SK-N-SH treated with all-trans-retinoic acid at 6 μM for 48 hours (cell line): Measurements from ENCODE around the gene SHB.

Source experiments
- ATAC-seq: fragments of 200-7000 bp; cut with Tn5 transposase; 3 replicates; pipeline ENCODE4 v1.9.1; 2020; ENCODE audit warnings: mild to moderate bottlenecking, moderate library complexity
- ARNTL ChIP-seq: fragments of 450-650 bp; formaldehyde crosslinking; IDR thresholded peaks from 2 replicates; pipeline ENCODE4 v1.5.0; 2020; ENCODE audit warnings: low read depth, mild to moderate bottlenecking, moderate library complexity, borderline replicate concordance
- BACH2 ChIP-seq: fragments of 250-450 bp; sonication (Bioruptor Pico); IDR thresholded peaks from 2 replicates; pipeline ENCODE4 v1.9.0; 2021; ENCODE audit warnings: mild to moderate bottlenecking, borderline replicate concordance
- CSDC2 ChIP-seq: fragments of 250-450 bp; sonication (Bioruptor Pico); IDR thresholded peaks from 2 replicates; pipeline ENCODE4 v1.5.0; 2020; ENCODE audit warnings: mild to moderate bottlenecking, moderate library complexity
- ESRRG ChIP-seq: fragments of 250-450 bp; sonication (Bioruptor Pico); IDR thresholded peaks from 2 replicates; pipeline ENCODE4 v1.6.1; 2021; ENCODE audit warnings: mild to moderate bottlenecking
- GLIS3 ChIP-seq: fragments of 250-450 bp; sonication (Bioruptor Pico); IDR thresholded peaks from 2 replicates; pipeline ENCODE4 v1.5.0; 2020; ENCODE audit warnings: mild to moderate bottlenecking, moderate library complexity
- OSR1 ChIP-seq: fragments of 250-450 bp; sonication (Bioruptor Pico); IDR thresholded peaks from 2 replicates; pipeline ENCODE4 v1.8.0; 2022; ENCODE audit warnings: moderate library complexity, mild to moderate bottlenecking, inconsistent platforms
- PPARA ChIP-seq: fragments of 250-450 bp; sonication (Bioruptor Pico); IDR thresholded peaks from 2 replicates; pipeline ENCODE4 v1.5.0; 2020; ENCODE audit warnings: mild to moderate bottlenecking, borderline replicate concordance
- RARB ChIP-seq: fragments of 250-450 bp; sonication (Bioruptor Pico); IDR thresholded peaks from 2 replicates; pipeline ENCODE4 v1.8.0; 2021; ENCODE audit warnings: mild to moderate bottlenecking, moderate library complexity
- SNAI2 ChIP-seq: fragments of 250-450 bp; sonication (Bioruptor Pico); IDR thresholded peaks from 2 replicates; pipeline ENCODE4 v1.5.0; 2020; ENCODE audit warnings: mild to moderate bottlenecking, moderate library complexity
- TCF4 ChIP-seq: fragments of 250-450 bp; sonication (Bioruptor Pico); IDR thresholded peaks from 2 replicates; pipeline ENCODE4 v1.8.0; 2021; ENCODE audit warnings: mild to moderate bottlenecking, moderate library complexity, borderline replicate concordance
- TOX ChIP-seq: fragments of 250-450 bp; sonication (Bioruptor Pico); IDR thresholded peaks from 2 replicates; pipeline ENCODE4 v1.8.0; 2021; ENCODE audit warnings: mild to moderate bottlenecking, moderate library complexity, borderline replicate concordance
- ZC3H10 ChIP-seq: fragments of 250-450 bp; sonication (Bioruptor Pico); IDR thresholded peaks from 2 replicates; pipeline ENCODE4 v1.5.1; 2021; ENCODE audit warnings: mild to moderate bottlenecking, moderate library complexity
- ZFP3 ChIP-seq: fragments of 250-450 bp; sonication (Bioruptor Pico); IDR thresholded peaks from 2 replicates; pipeline ENCODE4 v1.5.0; 2020; ENCODE audit warnings: mild to moderate bottlenecking, moderate library complexity
- ZFP30 ChIP-seq: fragments of 450-650 bp; formaldehyde crosslinking; IDR thresholded peaks from 2 replicates; pipeline ENCODE4 v1.5.0; 2022; ENCODE audit warnings: mild to moderate bottlenecking, moderate library complexity
- ZNF565 ChIP-seq: fragments of 450-650 bp; formaldehyde crosslinking; conservative IDR thresholded peaks from 2 replicates; pipeline ENCODE4 v1.5.0; 2020; ENCODE audit warnings: low read depth, mild to moderate bottlenecking, moderate library complexity
- ZNF70 ChIP-seq: fragments of 450-650 bp; formaldehyde crosslinking; IDR thresholded peaks from 2 replicates; pipeline ENCODE4 v1.5.0; 2020; ENCODE audit warnings: mild to moderate bottlenecking, moderate library complexity
- ZNF8 ChIP-seq: fragments of 450-650 bp; formaldehyde crosslinking; IDR thresholded peaks from 2 replicates; pipeline ENCODE4 v1.5.0; 2020; ENCODE audit warnings: mild to moderate bottlenecking, moderate library complexity
- TF ChIP-seq, protein P1 (sequence below): fragments of 250-450 bp; sonication (Bioruptor Pico); IDR thresholded peaks from 2 replicates; pipeline ENCODE4 v1.8.0; 2020; ENCODE audit warnings: mild to moderate bottlenecking, moderate library complexity, borderline replicate concordance
- TF ChIP-seq, protein P2 (sequence below): fragments of 250-450 bp; sonication (Bioruptor Pico); IDR thresholded peaks from 2 replicates; pipeline ENCODE4 v1.5.1; 2020; ENCODE audit warnings: low read depth, mild to moderate bottlenecking, moderate library complexity
- TF ChIP-seq, protein P3 (sequence below): fragments of 250-450 bp; sonication (Bioruptor Pico); IDR thresholded peaks from 2 replicates; pipeline ENCODE4 v1.8.0; 2021; ENCODE audit warnings: low read depth, mild to moderate bottlenecking, moderate library complexity, borderline replicate concordance
- TF ChIP-seq, protein P4 (sequence below): fragments of 250-450 bp; sonication (Bioruptor Pico); IDR thresholded peaks from 2 replicates; pipeline ENCODE4 v1.5.1; 2021; ENCODE audit warnings: mild to moderate bottlenecking, moderate library complexity

SHB gene

DNA sequence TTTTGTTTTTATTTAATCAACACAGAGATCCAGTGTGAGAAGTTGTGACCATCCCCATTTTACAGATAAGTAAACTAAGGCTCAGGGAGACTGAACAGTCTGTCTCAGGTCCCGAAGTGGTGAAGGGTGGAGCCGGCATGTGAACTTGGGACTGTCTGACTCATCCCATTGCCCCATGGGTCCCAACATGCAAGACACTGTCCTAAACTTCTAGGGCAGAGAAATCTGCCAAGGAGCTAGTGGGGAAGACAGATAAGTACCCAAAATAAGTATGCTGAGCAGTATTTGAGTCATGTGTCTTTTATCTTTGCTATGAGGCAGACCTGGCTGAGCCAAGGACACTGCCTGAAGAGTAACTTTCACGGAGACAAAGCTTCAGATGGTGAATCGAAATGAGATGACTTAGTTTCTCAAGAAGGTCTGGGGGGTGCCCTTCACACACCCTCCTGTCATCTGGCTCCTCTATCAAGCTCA, 100.8 kb downstream of the SHB start:
- TF ChIP-seq OSR1 (CRISPR knock-in tag) (0 out of 2 replicates have a peak, but pooled peaks have one; percentile 43), ZNF565 (CRISPR knock-in tag) (no peak)
- ATAC-seq, result peak; percentile 5; the same call in 2 of the 3 replicates

DNA sequence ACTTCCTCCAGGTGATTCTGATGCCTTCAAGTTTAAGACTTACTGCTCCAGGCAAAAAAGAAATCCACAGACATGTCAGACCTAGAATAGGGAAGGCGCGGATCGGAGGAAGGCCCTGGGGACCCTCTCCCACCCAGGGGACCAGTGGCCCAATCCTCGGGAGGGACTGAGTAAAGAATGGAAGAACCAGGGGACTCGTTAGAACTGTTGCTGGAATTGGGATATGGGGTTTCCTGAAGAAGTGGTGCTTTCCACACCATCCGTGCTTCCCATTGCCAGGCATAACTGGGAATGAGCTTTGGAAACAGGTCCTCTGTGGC, 101.3 kb downstream of the SHB start:
- no peak for ATAC-seq
- no peak for TF ChIP-seq ZFP3
- TF ChIP-seq, protein P1, sequence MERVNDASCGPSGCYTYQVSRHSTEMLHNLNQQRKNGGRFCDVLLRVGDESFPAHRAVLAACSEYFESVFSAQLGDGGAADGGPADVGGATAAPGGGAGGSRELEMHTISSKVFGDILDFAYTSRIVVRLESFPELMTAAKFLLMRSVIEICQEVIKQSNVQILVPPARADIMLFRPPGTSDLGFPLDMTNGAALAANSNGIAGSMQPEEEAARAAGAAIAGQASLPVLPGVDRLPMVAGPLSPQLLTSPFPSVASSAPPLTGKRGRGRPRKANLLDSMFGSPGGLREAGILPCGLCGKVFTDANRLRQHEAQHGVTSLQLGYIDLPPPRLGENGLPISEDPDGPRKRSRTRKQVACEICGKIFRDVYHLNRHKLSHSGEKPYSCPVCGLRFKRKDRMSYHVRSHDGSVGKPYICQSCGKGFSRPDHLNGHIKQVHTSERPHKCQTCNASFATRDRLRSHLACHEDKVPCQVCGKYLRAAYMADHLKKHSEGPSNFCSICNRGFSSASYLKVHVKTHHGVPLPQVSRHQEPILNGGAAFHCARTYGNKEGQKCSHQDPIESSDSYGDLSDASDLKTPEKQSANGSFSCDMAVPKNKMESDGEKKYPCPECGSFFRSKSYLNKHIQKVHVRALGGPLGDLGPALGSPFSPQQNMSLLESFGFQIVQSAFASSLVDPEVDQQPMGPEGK (CRISPR knock-in tag), result no peak
- no peak for TF ChIP-seq ZFP30 (CRISPR knock-in tag)
- no peak for TF ChIP-seq CSDC2 (CRISPR knock-in tag)
- TF ChIP-seq, protein P2, sequence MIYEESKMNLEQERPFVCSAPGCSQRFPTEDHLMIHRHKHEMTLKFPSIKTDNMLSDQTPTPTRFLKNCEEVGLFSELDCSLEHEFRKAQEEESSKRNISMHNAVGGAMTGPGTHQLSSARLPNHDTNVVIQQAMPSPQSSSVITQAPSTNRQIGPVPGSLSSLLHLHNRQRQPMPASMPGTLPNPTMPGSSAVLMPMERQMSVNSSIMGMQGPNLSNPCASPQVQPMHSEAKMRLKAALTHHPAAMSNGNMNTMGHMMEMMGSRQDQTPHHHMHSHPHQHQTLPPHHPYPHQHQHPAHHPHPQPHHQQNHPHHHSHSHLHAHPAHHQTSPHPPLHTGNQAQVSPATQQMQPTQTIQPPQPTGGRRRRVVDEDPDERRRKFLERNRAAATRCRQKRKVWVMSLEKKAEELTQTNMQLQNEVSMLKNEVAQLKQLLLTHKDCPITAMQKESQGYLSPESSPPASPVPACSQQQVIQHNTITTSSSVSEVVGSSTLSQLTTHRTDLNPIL (CRISPR knock-in tag), result no peak
- TF ChIP-seq ZC3H10 (CRISPR knock-in tag), result no peak
- TF ChIP-seq PPARA (CRISPR knock-in tag), result no peak
- no peak for TF ChIP-seq OSR1 (CRISPR knock-in tag)
- TF ChIP-seq, protein P3, sequence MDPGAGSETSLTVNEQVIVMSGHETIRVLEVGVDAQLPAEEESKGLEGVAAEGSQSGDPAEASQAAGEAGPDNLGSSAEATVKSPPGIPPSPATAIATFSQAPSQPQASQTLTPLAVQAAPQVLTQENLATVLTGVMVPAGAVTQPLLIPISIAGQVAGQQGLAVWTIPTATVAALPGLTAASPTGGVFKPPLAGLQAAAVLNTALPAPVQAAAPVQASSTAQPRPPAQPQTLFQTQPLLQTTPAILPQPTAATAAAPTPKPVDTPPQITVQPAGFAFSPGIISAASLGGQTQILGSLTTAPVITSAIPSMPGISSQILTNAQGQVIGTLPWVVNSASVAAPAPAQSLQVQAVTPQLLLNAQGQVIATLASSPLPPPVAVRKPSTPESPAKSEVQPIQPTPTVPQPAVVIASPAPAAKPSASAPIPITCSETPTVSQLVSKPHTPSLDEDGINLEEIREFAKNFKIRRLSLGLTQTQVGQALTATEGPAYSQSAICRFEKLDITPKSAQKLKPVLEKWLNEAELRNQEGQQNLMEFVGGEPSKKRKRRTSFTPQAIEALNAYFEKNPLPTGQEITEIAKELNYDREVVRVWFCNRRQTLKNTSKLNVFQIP (CRISPR knock-in tag), result no peak
- TF ChIP-seq SNAI2 (CRISPR knock-in tag), result no peak
- TF ChIP-seq, all 23 proteins: peak for 0

DNA sequence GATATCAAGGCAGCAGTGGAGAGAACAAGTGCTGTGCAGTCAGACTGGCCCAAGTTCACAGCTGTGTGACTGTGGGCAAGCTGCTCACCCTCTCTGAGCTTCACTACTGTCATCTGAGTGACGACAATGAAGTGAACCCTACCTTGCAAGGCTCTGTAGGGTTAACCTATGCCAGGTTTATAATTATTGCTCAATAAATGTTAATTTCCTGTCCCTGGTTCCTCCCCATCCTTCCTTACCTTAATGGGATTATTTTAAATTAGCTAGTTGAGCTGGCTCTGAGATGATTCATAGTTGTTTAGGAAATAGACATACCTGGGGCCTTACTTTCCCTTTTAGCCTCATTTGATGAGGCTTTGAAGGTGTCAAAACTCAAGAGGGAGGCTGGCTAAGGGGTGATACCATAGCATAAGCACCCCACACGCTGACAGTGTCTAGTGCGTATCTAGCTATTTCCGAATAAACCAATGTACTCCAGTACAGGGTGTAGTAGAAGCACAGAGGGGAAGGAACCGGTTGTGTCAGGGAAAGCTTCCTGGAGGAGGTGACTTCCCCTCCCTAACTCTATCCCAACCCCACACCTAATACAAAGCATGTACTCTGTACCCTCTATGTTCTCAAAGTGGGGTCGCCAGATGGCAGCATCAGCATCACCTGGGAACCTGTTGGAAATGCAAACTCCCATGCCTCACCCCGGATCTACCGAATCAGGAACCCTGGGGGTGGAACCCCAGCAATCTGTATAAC, 101.8 kb downstream of the SHB start:
- ATAC-seq, result no peak
- TF ChIP-seq ZNF8 (CRISPR knock-in tag) (no peak), ZNF565 (CRISPR knock-in tag) (no peak), CSDC2 (CRISPR knock-in tag) (no peak), ZNF70 (CRISPR knock-in tag) (no peak), BACH2 (CRISPR knock-in tag) (no peak), ESRRG (CRISPR knock-in tag) (no peak), ZFP30 (CRISPR knock-in tag) (no peak), GLIS3 (CRISPR knock-in tag) (no peak), TCF4 (CRISPR knock-in tag) (no peak), ZFP3 (no peak), TOX (CRISPR knock-in tag) (no peak), RARB (CRISPR knock-in tag) (no peak), ARNTL (CRISPR knock-in tag) (no peak)
- TF ChIP-seq, protein P4, sequence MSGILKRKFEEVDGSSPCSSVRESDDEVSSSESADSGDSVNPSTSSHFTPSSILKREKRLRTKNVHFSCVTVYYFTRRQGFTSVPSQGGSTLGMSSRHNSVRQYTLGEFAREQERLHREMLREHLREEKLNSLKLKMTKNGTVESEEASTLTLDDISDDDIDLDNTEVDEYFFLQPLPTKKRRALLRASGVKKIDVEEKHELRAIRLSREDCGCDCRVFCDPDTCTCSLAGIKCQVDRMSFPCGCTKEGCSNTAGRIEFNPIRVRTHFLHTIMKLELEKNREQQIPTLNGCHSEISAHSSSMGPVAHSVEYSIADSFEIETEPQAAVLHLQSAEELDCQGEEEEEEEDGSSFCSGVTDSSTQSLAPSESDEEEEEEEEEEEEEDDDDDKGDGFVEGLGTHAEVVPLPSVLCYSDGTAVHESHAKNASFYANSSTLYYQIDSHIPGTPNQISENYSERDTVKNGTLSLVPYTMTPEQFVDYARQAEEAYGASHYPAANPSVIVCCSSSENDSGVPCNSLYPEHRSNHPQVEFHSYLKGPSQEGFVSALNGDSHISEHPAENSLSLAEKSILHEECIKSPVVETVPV (CRISPR knock-in tag), result no peak
- TF ChIP-seq, protein P2 (CRISPR knock-in tag), result no peak
- TF ChIP-seq, protein P3 (CRISPR knock-in tag), result no peak
